ENCODE measurements around the gene LRIG1. TPM values are rescaled to one million over a fixed set of nuclear protein-coding genes. Genes with fewer than 3 reads are reported as not detected.
A peak's percentile ranks its signal among the peaks of the same experiment; 100 is the strongest.

LRIG1 gene
- total and polyA plus RNA-seq, 7 donors: 9.8 to 119 (median 41.1) TPM

DNA sequence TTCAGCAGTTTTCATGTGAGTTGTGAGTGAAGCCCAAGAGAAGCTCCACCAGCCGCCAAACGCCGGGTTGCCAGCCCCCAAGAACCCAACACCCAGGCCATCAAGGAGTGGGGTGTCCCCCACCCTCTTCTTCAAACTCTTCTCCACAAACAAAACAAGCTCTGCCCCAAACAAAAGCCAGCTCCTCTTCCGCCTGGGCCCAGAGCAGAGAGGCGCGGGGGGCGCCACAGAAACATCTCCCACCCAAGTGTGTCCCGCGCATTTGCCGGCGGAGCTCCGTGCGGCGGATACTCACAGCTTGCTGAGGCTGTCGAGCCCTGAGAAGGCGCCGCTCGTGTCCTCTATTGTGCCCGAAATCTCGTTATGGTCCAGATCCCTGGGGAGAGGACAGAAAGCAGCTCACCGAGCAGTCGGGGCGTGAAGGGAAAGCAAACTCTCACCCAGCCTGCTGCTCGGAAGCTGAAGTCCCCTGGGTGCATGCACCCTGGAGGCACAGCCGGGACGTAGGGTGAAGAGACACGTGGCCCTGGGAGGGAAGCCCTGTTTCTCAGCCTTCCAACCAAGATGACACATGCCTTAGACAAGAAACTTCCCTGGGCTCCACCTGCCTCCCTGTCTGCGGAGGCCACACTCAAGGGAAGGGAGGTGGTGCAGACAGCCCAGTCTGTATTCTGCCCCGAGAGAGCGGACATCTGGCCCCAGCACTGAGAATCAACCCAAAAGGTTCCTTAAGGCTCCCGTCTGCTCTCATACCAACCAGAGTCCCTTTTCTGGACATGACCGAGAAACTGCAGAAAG lies 95.7 kb downstream of the LRIG1 start:
- H3K9me3 ChIP-seq: no peaks in the 10 kb centered on the region
- ATAC-seq (peak in 3 of 4 donors; percentile 4 to 10 (median 6)), DNase-seq (no peak)
- H3K4me1 ChIP-seq: peaks cover 66% of the 10 kb centered on the region
- H3K27me3 ChIP-seq (ENCODE audit: insufficient read depth in 3 of 3, low read length in 2 of 3): no peaks in the 10 kb centered on the region
- intact Hi-C loops (cut with DNase I): loop anchor here (5.0 kb wide), 3 partner anchors 92 to 417 kb away; no protein-coding TSS in a partner anchor
- 80 to 87% (median 87%) methylated on average over 32 of the region's 32 CpGs for WGBS, 3 donors
- peaks cover 0 to 47% of the 10 kb centered on the region in 2 donors for H3K36me3 ChIP-seq (ENCODE audit: insufficient read depth in 1 of 2, low read depth in 1 of 2)
- TF ChIP-seq, protein P1, sequence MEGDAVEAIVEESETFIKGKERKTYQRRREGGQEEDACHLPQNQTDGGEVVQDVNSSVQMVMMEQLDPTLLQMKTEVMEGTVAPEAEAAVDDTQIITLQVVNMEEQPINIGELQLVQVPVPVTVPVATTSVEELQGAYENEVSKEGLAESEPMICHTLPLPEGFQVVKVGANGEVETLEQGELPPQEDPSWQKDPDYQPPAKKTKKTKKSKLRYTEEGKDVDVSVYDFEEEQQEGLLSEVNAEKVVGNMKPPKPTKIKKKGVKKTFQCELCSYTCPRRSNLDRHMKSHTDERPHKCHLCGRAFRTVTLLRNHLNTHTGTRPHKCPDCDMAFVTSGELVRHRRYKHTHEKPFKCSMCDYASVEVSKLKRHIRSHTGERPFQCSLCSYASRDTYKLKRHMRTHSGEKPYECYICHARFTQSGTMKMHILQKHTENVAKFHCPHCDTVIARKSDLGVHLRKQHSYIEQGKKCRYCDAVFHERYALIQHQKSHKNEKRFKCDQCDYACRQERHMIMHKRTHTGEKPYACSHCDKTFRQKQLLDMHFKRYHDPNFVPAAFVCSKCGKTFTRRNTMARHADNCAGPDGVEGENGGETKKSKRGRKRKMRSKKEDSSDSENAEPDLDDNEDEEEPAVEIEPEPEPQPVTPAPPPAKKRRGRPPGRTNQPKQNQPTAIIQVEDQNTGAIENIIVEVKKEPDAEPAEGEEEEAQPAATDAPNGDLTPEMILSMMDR (IDR thresholded peaks at IDR 0.05): no peak
- H3K27ac ChIP-seq: peak overlapping the region; percentile 72
- no peak overlapping the region for H3K4me3 ChIP-seq

DNA sequence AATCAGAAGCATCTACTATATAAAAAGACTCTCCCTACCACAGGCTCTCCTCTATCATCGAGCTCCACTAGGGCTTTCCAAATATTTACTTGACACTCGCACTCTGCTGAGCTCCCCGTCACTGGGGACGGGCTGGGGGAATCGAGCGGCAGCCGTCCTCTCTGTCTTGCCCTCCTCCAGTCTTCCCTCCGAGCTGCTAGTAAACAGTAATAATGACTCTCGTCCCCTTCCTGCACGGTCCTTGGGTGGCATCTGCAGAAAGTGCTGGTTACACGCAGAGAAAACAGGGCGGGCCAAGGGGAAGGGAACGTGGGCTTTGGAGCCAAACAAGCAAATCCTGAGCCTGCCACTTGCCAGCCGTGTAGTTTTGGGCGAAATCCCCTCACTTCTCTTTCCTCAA lies 96.6 kb downstream of the LRIG1 start:
- WGBS, 3 donors: 67 to 77% (median 69%) methylated on average over 15 of the region's 15 CpGs
- DNase-seq: no peak
- Histone ChIP-seq H3K4me1 (peaks cover 72% of the 10 kb centered on the region), H3K4me3 (no peak overlapping the region), H3K9me3 (no peaks in the 10 kb centered on the region), H3K27ac (no peak overlapping the region), H3K27me3 (ENCODE audit: insufficient read depth in 3 of 3, low read length in 2 of 3) (no peaks in the 10 kb centered on the region), H3K36me3 (ENCODE audit: insufficient read depth in 1 of 2, low read depth in 1 of 2) (peaks cover 0 to 40% of the 10 kb centered on the region in 2 donors)
- TF ChIP-seq, protein P1 (IDR thresholded peaks at IDR 0.05): no peak
- no peak for ATAC-seq
- intact Hi-C loops (cut with DNase I): no loop called here

DNA sequence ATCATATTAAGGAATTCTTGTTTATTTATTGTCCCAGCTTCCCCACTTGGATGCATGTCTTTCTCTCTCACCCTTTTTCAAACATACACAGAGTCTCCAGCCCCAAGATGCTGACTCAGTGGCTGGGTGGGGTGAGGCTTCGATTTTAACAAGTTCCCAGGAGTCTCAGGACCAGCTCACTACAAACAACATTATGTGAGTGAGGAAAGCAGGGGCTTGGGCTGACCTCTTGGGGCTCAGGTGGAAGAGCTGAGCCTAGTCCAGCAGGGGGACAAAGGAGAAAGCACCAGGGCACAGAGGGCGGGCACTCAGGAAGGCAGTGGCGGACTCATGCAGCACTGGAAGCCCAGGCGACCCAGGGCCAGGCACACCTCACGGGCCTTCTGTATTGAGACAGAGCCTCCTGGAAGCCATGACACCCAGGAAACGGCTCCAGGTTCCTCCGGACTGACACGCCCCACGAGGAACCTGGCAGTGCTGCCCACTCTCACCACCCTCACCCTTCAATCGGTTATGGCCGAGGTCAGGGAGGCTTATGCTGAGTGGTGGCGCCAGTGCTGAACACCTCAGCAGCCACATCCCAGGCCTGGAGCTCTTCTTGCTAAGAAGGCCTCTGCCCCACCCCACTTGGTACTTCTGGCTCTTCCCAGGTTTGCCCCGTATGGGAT lies 97.4 kb downstream of the LRIG1 start:
- H3K27me3 ChIP-seq (ENCODE audit: insufficient read depth in 3 of 3, low read length in 2 of 3): no peaks in the 10 kb centered on the region
- no peak overlapping the region for H3K4me3 ChIP-seq
- DNase-seq: no peak
- 70 to 77% (median 76%) methylated on average over 13 of the region's 13 CpGs for WGBS, 3 donors
- H3K36me3 ChIP-seq (ENCODE audit: insufficient read depth in 1 of 2, low read depth in 1 of 2): peaks cover 0 to 39% of the 10 kb centered on the region in 2 donors
- H3K27ac ChIP-seq: peak overlapping the region; percentile 56
- H3K9me3 ChIP-seq: no peaks in the 10 kb centered on the region
- TF ChIP-seq, protein P1 (IDR thresholded peaks at IDR 0.05): no peak
- ATAC-seq: no peak
- peaks cover 77% of the 10 kb centered on the region for H3K4me1 ChIP-seq
- intact Hi-C loops (cut with DNase I): no loop called here

DNA sequence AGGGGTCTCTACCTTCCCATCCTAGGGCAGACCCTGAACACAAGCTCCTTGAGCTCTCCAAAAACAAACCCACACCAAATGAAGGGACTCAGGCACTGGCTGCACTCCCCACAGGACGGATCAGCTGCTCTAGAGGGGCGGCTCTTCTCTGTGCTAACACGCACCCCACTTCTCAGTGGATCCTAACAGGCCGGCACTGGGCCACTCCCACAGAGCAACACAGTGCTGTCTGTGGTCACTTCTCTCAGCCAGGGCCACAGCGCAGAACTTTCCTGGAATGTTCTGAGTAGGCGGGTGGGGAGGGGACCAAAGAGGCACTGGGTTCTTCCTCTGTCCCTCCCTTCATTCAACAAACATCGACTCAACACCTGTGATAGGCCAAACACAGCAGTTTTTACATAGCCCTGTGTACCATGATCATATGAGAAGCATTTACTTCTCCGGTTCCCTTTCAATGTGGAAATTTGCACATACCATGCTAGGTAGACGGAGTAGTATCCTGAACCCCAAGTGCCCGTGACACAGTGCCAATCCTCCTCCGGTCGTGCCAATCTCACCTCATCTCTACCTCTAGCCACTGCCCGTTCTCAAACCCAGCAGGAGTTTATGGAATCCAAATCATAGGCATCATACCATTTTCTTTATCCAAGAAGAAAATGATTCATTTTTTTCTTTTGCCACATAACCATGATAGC lies 98.1 kb downstream of the LRIG1 start:
- 58 to 78% (median 65%) methylated on average over 13 of the region's 13 CpGs for WGBS, 3 donors
- DNase-seq (no peak), ATAC-seq (no peak)
- Histone ChIP-seq H3K36me3 (ENCODE audit: insufficient read depth in 1 of 2, low read depth in 1 of 2) (peaks cover 0 to 34% of the 10 kb centered on the region in 2 donors), H3K27ac (peak overlapping the region; percentile 56), H3K4me3 (no peak overlapping the region), H3K9me3 (no peaks in the 10 kb centered on the region), H3K4me1 (peaks cover 77% of the 10 kb centered on the region), H3K27me3 (ENCODE audit: insufficient read depth in 3 of 3, low read length in 2 of 3) (no peaks in the 10 kb centered on the region)
- TF ChIP-seq, protein P1 (IDR thresholded peaks at IDR 0.05): no peak
- intact Hi-C loops (cut with DNase I): no loop called here

Measured in psoas muscle (tissue), 8 donors.